ENCODE results near the gene TAOK2.
"Not testable (repeated sequence)": the region's sequence is repeated elsewhere in the genome, so short reads cannot be mapped to it uniquely, and the experiment has no call there.

Gene TAOK2

GRCh38 chr16:30023586-30023985 is 49.9 kb downstream of the TAOK2 start:
- DNase-seq (ENCODE audit: low read depth in 2 of 2), result no peak

DNA sequence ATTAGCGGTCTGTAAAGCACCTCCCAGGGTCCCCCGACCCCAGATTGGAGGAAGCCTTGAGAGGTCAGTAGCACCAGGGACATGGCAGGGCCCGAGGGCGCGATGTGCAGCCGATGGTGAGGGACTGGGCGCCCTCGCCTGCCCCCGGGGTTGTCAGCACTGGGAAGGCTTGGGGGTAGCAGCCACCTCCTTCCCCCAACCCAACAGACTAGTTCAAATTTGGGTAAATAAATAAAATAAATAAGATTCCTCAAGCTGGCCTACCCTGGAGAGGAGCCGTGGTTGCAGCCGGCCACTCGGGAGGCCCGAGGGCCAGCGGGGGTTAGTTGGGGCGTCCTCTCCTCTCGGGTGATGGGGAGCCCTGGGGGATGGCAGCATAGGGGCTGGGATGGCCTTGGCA is 50.8 kb downstream of the TAOK2 start:
- no peak for DNase-seq (ENCODE audit: low read depth in 2 of 2)

DNA sequence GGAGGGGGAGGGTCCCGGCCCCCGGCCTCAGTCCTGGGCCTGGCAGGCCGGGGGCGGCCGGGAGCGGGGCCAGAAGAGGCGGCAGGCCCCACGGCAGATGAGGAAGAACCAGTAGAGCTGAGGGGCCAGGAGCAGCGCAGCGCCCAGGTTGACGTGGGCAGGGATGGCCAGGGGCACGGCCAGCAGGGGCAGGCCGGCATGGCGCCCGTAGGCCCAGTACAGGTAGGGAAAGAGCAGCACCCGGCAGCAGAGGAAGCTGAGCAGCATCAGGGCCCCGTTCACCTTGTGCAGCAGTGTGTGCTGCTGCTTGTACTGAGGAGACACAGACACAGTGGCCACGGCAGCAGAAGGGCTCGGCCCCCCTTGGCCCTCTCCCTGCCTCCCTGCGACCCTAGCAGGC is 51.5 kb downstream of the TAOK2 start:
- no peak for DNase-seq (ENCODE audit: low read depth in 2 of 2)

DNA sequence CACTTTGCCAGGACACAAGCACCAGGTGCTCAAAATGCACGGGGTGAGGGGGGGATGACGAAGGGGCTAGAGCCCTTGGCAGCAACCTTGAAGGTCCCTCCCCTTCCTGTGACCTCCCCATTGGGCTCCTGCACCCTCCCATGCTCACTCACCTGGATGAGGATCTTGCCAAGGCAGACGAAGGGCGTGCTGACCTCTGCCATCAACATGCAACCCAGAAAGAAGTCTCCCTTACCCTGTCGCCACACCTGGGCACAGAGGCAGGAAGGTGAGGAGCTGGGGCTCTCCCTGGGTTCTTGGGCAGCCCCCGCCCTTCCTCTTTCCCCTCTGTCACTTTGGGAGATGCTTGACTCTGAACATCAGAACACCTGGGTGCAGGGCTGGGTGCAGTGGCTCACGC is 51.9 kb downstream of the TAOK2 start:
- DNase-seq (ENCODE audit: low read depth in 2 of 2), result no peak

GRCh38 chr16:30026449-30026848 is 52.8 kb downstream of the TAOK2 start:
- DNase-seq (ENCODE audit: low read depth in 2 of 2), result no peak

DNA sequence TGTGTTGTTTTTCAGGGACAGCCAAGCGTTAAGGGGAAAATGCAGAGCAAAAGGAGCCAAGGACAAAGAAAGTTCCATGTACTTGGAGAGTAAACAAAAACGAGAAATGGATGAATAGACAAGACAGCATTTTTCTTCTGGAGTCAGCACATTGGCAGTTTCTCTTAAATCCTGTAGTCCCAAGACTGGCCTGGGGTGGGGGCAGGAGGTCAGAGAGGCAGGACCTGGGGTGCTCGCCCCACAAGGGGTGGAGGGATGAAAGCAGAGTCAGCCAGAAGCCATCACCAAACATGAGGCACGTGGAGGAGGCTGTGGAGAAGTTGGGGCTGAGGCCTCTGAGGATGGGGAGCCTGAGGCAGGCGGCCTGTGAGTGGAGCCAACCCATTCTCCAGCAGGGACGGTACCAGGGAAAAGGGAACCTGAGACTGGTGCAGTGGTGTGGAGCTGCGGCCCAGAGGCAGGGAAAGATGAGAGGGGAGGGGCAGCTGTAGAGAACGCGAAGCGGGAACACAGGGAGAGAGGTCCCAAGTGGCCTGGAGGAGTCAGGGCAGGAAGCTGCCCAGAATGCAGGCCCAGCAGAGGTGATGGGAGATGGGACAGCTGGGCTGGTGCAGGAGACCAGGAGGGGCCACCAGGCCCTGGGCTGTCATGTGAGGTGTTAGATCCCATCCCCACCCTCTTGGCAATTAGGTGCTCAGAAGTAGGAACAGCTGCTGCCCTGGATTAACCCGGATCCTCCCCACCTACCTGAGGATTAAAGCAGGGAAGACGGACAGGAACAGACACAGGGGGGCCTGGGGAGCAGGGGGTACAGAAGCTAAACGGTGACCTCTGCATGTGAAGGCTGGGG is 54.1 kb downstream of the TAOK2 start:
- DNase-seq (ENCODE audit: low read depth in 2 of 2), result no peak

GRCh38 chr16:30028438-30029076 is 54.9 kb downstream of the TAOK2 start:
- no peak for DNase-seq (ENCODE audit: low read depth in 2 of 2)

GRCh38 chr16:30030011-30030685 is 56.5 kb downstream of the TAOK2 start:
- DNase-seq (ENCODE audit: low read depth in 2 of 2), result no peak

DNA sequence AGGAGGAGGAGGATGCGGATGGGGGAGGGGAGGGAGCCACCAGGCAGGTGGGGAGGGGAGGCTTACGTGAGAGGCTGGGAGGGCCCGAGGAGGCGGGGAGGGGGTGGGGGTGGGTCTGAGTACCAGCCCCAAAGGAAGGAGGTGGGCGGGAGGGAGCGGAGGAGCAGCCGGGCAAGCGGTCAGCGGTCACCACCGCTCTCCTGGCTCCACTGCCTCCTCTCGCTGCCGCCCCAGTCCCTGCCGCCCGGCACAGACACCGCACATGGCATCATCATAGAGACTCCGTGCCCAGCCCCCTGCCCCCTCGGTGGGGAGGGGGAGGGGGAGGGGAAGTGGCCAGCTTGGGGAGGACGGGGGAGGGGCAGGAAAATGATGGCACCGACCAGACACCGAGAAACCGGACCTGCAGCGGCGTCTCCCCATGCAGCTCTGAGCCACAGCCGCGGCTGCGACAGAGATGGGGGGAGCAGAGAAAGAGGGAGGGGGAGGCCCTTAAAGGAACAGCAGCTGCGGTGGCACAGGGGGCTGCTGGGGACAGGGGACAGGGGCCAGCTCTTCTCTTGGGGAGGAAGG is 57.3 kb downstream of the TAOK2 start, which contains the start of gene TLCD3B:
TLCD3B (minus strand) TSS at position 431 of the 573 bp plus-strand sequence. CDS start 744 bp downstream, outside the sequence.
- no peak for DNase-seq (ENCODE audit: low read depth in 2 of 2)

GRCh38 chr16:30031477-30031918 is 57.8 kb downstream of the TAOK2 start:
- DNase-seq (ENCODE audit: low read depth in 2 of 2), result no peak

- peak in 1 of 2 experiments; percentile 54 for DNase-seq (ENCODE audit: low read depth in 2 of 2)
Observed at GRCh38 chr16:30032083-30032819, 58.6 kb downstream of the TAOK2 start.

DNA sequence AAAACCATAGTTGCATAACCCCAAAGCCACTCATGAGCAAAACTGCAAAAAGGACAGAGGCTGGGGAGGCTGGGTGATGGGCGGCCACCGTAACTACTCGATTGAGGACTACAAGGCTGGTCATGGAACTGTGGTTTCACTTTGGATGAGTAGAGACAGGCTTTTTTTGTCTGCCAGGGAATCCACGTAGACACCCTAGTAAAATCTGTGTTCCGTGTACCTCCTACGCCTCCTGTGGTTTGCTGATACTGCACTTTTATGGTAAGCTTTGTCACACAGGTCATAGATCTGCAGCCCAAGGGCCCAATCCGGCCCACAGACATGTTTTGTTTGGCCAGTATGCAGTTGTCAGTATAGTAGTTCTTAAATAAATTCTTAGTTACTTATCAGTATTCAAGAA is 59.6 kb downstream of the TAOK2 start:
- DNase-seq (ENCODE audit: low read depth in 2 of 2), result no peak

DNA sequence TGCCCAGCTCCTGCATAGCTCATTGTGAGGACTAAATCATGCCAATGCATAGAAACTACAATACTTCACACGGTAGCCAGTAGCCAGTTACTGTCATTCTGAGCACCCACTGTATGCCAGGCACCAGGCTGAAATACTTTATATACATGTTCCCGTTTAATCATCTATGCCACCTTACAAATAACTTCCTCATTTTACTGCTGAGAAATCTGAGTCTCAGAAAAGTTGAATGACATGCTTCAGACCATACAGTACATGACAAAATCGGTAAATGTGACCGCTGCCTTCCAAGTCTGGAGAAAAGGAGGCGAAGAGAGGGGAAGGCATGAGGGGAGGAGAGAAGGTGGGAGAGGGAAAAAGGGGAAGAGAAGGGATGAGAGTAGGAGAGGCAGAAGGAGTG is 66.6 kb downstream of the TAOK2 start:
- DNase-seq (ENCODE audit: low read depth in 2 of 2), result no peak

DNA sequence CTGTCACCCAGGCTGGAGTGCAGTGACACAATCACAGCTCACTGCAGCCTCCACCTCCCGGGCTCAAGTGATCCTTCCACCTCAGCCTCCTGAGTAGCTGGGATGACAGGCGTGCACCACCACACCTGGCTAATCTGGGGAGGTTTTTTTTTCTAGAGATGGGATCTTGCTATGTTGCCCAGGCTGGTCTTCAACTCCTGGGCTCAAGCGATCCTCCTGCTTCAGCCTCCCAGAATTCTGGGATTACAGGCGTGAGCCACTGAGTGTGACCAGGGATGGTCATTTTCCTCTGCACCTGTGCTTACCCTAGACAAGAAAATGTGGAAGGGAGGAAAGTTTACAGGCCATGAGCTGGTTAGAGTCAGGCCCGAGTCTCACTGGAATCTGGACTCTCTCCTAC is 67.0 kb downstream of the TAOK2 start:
- not testable (repeated sequence) for DNase-seq (ENCODE audit: low read depth in 2 of 2)

DNA sequence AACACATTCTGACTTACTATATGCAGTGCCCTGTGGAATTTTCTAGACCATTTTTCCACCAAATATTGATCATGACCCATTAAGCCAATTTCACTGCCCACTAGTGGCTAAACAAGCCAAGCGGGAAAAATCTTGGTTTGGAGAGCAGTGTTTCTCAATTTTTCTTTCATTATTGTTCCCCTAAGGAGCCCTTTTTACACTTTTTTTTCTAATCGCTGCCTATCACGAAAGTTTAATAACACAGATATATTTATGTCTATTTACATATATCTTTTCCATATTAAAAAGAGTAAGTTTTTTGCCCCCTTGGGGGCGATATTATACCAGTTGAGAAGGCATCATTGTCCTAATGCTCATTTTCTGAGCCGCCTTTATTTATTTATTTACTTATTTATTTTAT is 68.2 kb downstream of the TAOK2 start:
- DNase-seq (ENCODE audit: low read depth in 2 of 2), result no peak
